Mesendoderm (in vitro differentiated cells): ENCODE measurements around the gene API5.

Experiments used
- DNase-seq: peaks from one replicate; pipeline ENCODE4 v3.0.0; 2013
- H2AK5ac ChIP-seq: 2 replicates; pipeline ENCODE4 v1.6.1; 2013; ENCODE audit warnings: low read length, inconsistent platforms
- H2BK120ac ChIP-seq: 2 replicates; pipeline ENCODE4 v1.6.1; 2013; ENCODE audit warnings: low read depth, mild to moderate bottlenecking, low read length, moderate library complexity, mixed read lengths
- H2BK15ac ChIP-seq: replicated peaks from 2 replicates; pipeline ENCODE4 v1.6.1; 2013; ENCODE audit warnings: low read depth, mild to moderate bottlenecking, moderate library complexity
- H2BK5ac ChIP-seq: 2 replicates; pipeline ENCODE4 v1.6.1; 2013; ENCODE audit warnings: low read length, inconsistent platforms
- H3K18ac ChIP-seq: 2 replicates; pipeline ENCODE4 v1.6.1; 2013; ENCODE audit warnings: mild to moderate bottlenecking, low read length, mixed read lengths
- H3K23ac ChIP-seq: one replicate; pipeline ENCODE4 v1.6.1; 2013; ENCODE audit warnings: low read length
- H3K27ac ChIP-seq: 2 replicates; pipeline ENCODE4 v1.5.1; 2013; ENCODE audit warnings: low read depth, mild to moderate bottlenecking, inconsistent platforms, low read length, moderate library complexity
- H3K27me3 ChIP-seq: 2 replicates; pipeline ENCODE4 v1.6.1; 2013; ENCODE audit warnings: low read length, control low read depth, mild to moderate bottlenecking, inconsistent platforms; ENCODE audit not compliant: insufficient read depth, poor library complexity
- H3K36me3 ChIP-seq: 2 replicates; pipeline ENCODE4 v1.6.1; 2013; ENCODE audit warnings: low read length, inconsistent platforms; ENCODE audit not compliant: control insufficient read depth, insufficient read depth
- H3K4ac ChIP-seq: one replicate; pipeline ENCODE4 v1.6.1; 2013; ENCODE audit warnings: low read depth, mild to moderate bottlenecking, low read length, moderate library complexity
- H3K4me1 ChIP-seq: 2 replicates; pipeline ENCODE4 v1.6.1; 2013; ENCODE audit warnings: low read depth, low read length, inconsistent platforms; ENCODE audit not compliant: control insufficient read depth
- H3K4me2 ChIP-seq: 2 replicates; pipeline ENCODE4 v1.6.1; 2013; ENCODE audit warnings: low read length
- H3K4me3 ChIP-seq: 2 replicates; pipeline ENCODE4 v1.5.1; 2013; ENCODE audit warnings: mild to moderate bottlenecking, low read length
- H3K56ac ChIP-seq: one replicate; pipeline ENCODE4 v1.6.1; 2013; ENCODE audit warnings: low read length
- H3K79me1 ChIP-seq: 2 replicates; pipeline ENCODE4 v1.6.1; 2013; ENCODE audit warnings: low read length, inconsistent platforms
- H3K79me2 ChIP-seq: 2 replicates; pipeline ENCODE4 v1.6.1; 2013; ENCODE audit warnings: mild to moderate bottlenecking, low read length; ENCODE audit not compliant: control insufficient read depth, insufficient read depth
- H3K9ac ChIP-seq: 2 replicates; pipeline ENCODE4 v1.6.1; 2013; ENCODE audit warnings: low read length, inconsistent platforms
- H4K5ac ChIP-seq: one replicate; pipeline ENCODE4 v1.6.1; 2013; ENCODE audit warnings: low read length
- H4K8ac ChIP-seq: one replicate; pipeline ENCODE4 v1.6.1; 2013; ENCODE audit warnings: low read depth, mild to moderate bottlenecking, control low read depth, low read length, moderate library complexity
- WGBS: extraction: QIAGEN DNeasy Blood & Tissue Kit; methylation state at CpG from one replicate; pipeline ENCODE4 v1.1.7; 2013; ENCODE audit warnings: low lambda C conversion rate, missing lambda C conversion rate; ENCODE audit not compliant: insufficient coverage; ENCODE audit errors: extremely low coverage; 5-methylcytosine and 5-hydroxymethylcytosine counted together

The API5 gene

DNA sequence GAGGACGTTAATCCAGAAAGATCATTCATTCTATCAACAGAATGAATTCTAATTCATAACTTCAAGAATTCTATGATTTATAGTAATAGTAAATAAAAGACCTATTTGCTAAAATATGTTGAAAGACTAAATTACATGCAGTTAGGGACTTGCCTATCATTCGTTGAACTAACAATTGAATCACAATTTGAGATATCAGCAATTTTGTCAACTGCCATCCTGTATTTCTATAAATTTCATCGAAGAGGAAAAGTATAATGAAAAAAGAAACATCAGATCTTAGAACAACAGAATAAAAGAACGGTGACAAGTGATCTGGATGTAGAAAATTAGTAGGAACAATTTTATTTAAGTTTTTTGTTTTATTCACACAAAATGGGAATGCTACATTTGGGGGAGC lies 42.5 kb downstream of the API5 start:
- Histone ChIP-seq H3K23ac (no peak overlapping the region), H3K79me2 (peaks cover 3% of the 10 kb centered on the region), H3K56ac (no peak overlapping the region), H2BK5ac (no peak overlapping the region), H3K27ac (no peak overlapping the region), H2BK120ac (no peak overlapping the region), H3K18ac (no peak overlapping the region), H3K9ac (no peak overlapping the region), H3K36me3 (no peaks in the 10 kb centered on the region), H3K79me1 (no peaks in the 10 kb centered on the region), H2BK15ac (no peak overlapping the region), H4K8ac (no peak overlapping the region), H3K4me3 (no peak overlapping the region), H4K5ac (no peak overlapping the region), H3K4me1 (no peaks in the 10 kb centered on the region), H3K4me2 (no peak overlapping the region), H2AK5ac (no peak overlapping the region), H3K27me3 (no peaks in the 10 kb centered on the region), H3K4ac (no peak overlapping the region)
- WGBS: no CpG with 5 or more reads among the region's 4 CpGs
- DNase-seq: no peak

DNA sequence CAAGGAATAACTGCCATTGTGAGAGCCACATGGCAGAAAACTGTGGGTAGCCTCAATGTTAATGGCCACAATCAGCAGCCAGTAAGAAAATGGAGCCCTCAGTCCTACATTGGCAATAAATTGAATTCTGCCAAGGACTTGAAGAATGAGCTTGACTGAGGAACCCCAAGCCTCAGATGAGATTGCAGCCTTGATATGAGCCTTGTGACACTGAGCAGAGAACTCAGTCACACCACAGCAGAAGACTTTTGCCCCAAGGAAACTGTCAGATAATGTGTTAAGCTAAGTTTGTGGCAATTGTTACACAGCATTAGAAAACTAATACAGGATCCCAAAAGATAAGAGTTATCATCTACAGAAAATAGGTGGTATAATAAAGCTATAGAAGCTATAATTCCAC lies 44.5 kb downstream of the API5 start:
- Histone ChIP-seq H4K8ac (no peak overlapping the region), H3K18ac (no peak overlapping the region), H3K79me1 (peaks cover 2% of the 10 kb centered on the region), H2BK120ac (no peak overlapping the region), H3K4me3 (no peak overlapping the region), H3K27ac (no peak overlapping the region), H3K79me2 (peaks cover 20% of the 10 kb centered on the region), H2BK15ac (no peak overlapping the region), H3K9ac (no peak overlapping the region), H3K56ac (no peak overlapping the region), H2AK5ac (no peak overlapping the region), H3K23ac (no peak overlapping the region), H3K36me3 (no peaks in the 10 kb centered on the region), H4K5ac (no peak overlapping the region), H3K4me2 (no peak overlapping the region), H2BK5ac (no peak overlapping the region), H3K27me3 (no peaks in the 10 kb centered on the region), H3K4me1 (no peaks in the 10 kb centered on the region), H3K4ac (no peak overlapping the region)
- no peak for DNase-seq

DNA sequence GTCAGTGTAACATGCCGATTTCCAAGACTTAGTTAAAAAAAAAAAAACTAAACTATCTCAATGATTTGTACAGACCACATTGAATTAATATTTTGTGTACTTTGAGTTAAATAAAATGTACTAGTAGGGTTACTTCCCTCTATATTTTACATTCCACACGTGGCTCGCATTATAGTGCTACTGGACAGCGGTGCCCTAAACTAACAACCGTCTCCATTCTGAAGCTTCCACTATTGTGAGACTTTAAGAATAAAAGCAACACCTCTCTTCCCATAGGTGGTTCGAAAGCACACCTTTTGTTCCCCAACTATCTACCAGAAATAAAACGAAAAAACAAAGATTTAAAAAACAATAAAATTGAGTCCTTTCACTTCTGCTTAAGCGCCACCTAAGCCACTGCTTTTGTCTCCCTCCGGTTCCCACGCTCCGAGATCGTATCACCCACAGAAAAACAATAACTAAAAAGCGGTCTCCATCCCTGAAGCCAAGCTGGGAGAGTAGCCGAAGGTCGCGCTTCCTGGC lies 46.5 kb downstream of the API5 start:
- H3K4me1 ChIP-seq: no peaks in the 10 kb centered on the region
- no peak overlapping the region for H2BK5ac ChIP-seq
- peak overlapping the region; percentile 87 for H3K9ac ChIP-seq
- H4K5ac ChIP-seq: no peak overlapping the region
- no peak overlapping the region for H3K23ac ChIP-seq
- H3K4me3 ChIP-seq: peak overlapping the region; percentile 67
- peak overlapping the region; percentile 96 for H3K56ac ChIP-seq
- DNase-seq: no peak
- H2BK15ac ChIP-seq: no peak overlapping the region
- H4K8ac ChIP-seq: peak overlapping the region; percentile 70
- no peak overlapping the region for H2BK120ac ChIP-seq
- H2AK5ac ChIP-seq: no peak overlapping the region
- peak overlapping the region; percentile 96 for H3K4me2 ChIP-seq
- WGBS: no CpG with 5 or more reads among the region's 16 CpGs
- H3K18ac ChIP-seq: no peak overlapping the region
- no peaks in the 10 kb centered on the region for H3K36me3 ChIP-seq
- H3K27ac ChIP-seq: no peak overlapping the region
- H3K27me3 ChIP-seq: no peaks in the 10 kb centered on the region
- peaks cover 35% of the 10 kb centered on the region for H3K79me2 ChIP-seq
- H3K79me1 ChIP-seq: peaks cover 6% of the 10 kb centered on the region
- H3K4ac ChIP-seq: no peak overlapping the region

DNA sequence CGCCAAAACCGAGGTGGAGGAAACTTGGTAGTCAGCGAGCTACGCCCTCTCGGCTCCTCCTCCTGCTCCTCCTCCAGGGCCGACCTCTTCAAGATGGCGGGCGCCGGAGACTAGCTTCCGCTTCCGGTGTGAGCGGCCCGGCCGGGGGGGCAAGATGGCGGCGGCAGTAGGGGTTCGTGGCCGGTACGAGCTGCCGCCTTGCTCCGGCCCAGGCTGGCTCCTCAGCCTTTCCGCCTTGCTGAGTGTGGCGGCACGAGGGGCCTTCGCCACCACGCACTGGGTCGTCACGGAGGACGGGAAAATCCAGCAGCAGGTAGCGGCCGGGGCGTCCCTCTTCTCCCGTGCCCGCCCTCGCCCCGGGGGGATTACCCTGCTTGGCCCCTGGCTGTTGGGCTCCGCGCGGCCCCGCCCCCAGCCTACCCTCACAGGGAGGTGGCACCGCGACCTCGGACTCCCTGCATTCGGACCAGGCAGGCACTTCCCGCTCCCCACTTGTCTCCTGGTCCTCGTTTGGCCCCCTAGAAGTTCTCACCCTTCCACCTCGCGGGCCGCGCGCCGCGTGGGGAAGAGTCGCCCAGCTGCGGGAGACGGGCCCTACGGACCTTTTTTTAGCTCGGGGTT lies 47.1 kb downstream of the API5 start, which contains the start of gene TTC17:
TTC17 (plus strand) TSS at position 120 of the 621 bp plus-strand sequence; CDS start at position 155, 35 bp downstream.
- Histone ChIP-seq H3K4ac (peak within 1 kb of the TSS; percentile 5), H3K4me1 (no peaks in the 10 kb centered on the region), H4K5ac (no peak within 1 kb of the TSS), H2BK15ac (no peak within 1 kb of the TSS), H2BK5ac (peak within 1 kb of the TSS; percentile 96), H3K27ac (peak within 1 kb of the TSS; percentile 90), H3K36me3 (no peaks in the 10 kb centered on the region), H3K9ac (peak within 1 kb of the TSS; percentile 98), H4K8ac (peak within 1 kb of the TSS; percentile 70), H3K56ac (peak within 1 kb of the TSS; percentile 100), H3K79me1 (peaks cover 6% of the 10 kb centered on the region), H3K79me2 (peaks cover 37% of the 10 kb centered on the region), H2BK120ac (no peak within 1 kb of the TSS), H3K18ac (peak within 1 kb of the TSS; percentile 83), H3K4me3 (peak within 1 kb of the TSS; percentile 97), H3K23ac (no peak within 1 kb of the TSS), H3K27me3 (no peaks in the 10 kb centered on the region), H3K4me2 (peak within 1 kb of the TSS; percentile 96), H2AK5ac (no peak within 1 kb of the TSS)
- DNase-seq: peak; percentile 97
- no CpG with 5 or more reads among the region's 58 CpGs for WGBS

DNA sequence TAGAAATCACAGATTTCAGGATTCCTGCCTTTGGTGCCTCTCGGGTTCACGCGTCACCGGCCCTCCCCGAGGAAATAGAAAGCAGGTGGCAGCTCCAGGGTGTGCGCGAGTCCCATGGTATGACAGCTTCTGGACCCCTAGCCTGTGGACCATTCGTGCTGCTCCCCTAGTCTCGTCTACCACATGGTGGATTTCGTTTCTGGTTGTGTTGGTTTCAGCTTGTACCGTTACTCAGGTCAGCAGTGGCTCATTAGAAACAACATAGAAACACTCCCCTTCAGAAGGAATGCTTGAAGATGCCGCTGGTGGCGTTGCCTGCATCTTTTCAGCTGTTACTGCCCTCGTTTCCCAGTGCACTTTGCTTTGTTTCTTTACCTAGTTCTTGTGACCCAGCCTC lies 47.6 kb downstream of the API5 start:
- Histone ChIP-seq H3K27ac (peak overlapping the region; percentile 90), H2BK5ac (no peak overlapping the region)

More for the DNA sequence above, 47.6 kb downstream of the API5 start:
- Histone ChIP-seq H3K18ac (peak overlapping the region; percentile 41), H3K4me1 (no peaks in the 10 kb centered on the region), H3K23ac (no peak overlapping the region), H4K8ac (no peak overlapping the region), H3K4me2 (peak overlapping the region; percentile 74), H3K79me1 (peaks cover 6% of the 10 kb centered on the region), H3K79me2 (peaks cover 41% of the 10 kb centered on the region), H2AK5ac (no peak overlapping the region), H3K4ac (peak overlapping the region; percentile 5), H3K27me3 (no peaks in the 10 kb centered on the region), H3K56ac (peak overlapping the region; percentile 100), H4K5ac (no peak overlapping the region), H3K36me3 (no peaks in the 10 kb centered on the region), H3K4me3 (peak overlapping the region; percentile 97), H3K9ac (peak overlapping the region; percentile 98), H2BK120ac (no peak overlapping the region), H2BK15ac (no peak overlapping the region)
- DNase-seq: peak; percentile 61
- no CpG with 5 or more reads among the region's 14 CpGs for WGBS
